Amniotic stem cell (primary cell): ENCODE data around the gene FBXO27.
A peak's percentile ranks its signal among the peaks of the same experiment; 100 is the strongest.
"Not testable (repeated sequence)": the region's sequence is repeated elsewhere in the genome, so short reads cannot be mapped to it uniquely, and the experiment has no call there.

Experiments
- DNase-seq: peaks from one replicate; lab custom pipeline; 2025; lab: John Stamatoyannopoulos, UW

The FBXO27 gene, protein sequence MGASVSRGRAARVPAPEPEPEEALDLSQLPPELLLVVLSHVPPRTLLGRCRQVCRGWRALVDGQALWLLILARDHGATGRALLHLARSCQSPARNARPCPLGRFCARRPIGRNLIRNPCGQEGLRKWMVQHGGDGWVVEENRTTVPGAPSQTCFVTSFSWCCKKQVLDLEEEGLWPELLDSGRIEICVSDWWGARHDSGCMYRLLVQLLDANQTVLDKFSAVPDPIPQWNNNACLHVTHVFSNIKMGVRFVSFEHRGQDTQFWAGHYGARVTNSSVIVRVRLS

DNA sequence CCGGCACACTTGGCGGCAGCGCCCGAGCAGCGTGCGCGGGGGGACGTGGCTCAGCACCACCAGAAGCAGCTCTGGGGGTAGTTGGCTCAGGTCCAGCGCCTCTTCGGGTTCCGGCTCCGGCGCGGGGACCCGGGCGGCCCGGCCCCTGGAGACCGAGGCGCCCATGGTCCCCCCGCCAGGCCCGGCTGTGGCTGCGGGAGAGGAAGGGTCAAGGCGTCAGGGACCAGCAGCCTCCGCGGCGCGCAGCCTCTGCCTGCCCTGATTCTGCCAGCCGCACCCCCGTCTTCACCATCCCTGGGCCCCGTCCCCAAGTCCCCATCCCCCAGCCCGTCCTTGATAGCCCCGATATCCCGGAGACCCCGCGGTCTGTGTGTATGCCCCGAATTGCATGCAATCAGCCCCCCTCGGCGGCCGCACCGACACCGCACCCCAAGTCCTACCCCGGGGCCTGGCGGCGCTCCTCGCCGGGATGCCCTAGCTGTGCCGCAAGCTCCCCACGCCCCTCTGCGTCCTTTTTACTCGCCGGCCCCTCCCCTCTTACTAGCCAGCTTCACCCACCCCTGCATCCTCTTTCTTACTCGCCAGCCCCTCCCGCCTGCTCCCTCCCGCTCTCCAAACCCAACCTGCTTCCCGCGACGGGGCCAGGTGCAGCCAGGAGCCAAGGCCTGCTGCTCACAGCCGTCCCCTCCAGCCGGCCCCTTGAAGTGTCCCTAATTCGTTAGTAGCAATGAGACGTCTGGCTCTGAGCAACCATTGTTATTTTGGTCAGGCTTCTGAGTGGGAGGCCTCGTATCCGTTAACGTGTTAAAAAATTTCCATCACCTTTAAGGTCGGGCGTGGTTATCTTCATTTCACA is at the start of gene FBXO27:
Gene FBXO27, minus strand, starts transcription at position 487 of the 856 bp plus-strand sequence. Its CDS starts 322 bp downstream, at position 165.
- no peak for DNase-seq

DNA sequence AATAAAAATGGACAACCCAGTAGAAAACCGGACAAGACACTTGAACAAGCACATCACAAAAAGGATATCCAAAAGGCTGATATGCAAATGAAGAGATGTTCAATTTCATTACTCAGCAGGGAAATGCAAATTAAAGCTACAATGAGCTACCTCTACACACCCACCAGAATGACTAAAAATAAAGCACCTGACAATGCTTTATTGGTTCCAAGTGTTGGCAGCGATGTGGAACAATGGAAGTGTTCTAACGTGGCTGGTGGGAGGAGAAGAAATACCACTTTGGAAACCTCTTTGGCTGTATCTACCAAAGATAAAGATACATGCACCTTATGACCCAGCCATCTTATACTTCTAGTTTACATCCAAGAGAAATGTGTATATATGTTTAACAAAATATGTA is 48.1 kb upstream of the FBXO27 start:
- no peak for DNase-seq

DNA sequence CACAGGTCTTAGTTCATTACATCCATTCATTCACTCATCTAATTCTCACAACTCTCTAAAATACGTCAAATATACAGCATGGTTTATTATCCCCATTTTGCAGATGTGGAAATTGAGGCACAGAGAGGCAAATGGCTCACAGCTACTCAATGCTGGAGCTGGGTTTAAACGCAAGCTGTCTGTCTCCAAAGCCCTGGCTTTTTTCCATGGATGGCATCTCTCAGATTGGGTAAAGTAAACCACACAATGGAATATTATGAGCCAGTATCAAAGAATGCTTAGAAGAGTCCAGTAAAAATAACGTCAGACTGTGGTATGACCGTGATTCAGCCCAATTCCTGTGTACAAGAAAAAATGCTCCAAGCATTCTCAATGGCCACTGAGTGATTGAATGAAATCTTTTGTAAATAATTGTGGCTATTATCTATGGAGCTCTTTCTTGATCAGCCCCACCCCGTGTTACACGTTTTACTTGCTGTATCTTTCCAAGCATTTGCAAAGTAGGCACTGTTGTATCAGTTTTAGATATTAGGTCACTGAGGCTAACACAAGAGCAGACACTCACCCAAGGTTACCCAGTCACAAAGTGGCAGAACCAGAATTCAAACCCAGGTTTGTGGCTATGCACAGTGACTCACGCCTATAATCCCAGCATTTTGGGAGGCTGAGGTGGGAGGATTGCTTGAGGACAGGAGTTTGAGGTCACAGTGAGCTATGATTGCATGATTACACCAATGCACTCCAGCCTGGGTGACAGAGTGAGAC is 46.3 kb upstream of the FBXO27 start:
- DNase-seq, result peak; percentile 91

DNA sequence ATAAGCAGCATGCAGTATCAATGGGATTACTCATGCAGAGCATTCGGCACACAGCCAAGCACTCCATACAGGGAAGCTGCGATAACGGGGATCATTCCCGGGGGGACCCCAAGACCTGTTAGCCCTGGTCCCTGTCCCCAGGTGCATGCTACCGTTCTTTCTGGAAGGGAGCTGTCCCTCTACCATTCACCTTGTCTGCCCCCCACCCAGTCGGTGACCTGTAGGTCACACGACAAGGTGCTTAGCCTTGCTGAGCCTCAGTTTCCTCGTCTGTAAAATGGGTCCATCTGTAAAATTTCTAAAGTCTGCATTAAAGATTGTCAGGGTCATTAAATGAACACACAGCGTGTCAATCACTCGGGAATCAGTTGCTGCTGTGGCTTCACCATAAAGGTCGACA is 45.0 kb upstream of the FBXO27 start:
- DNase-seq, result no peak

DNA sequence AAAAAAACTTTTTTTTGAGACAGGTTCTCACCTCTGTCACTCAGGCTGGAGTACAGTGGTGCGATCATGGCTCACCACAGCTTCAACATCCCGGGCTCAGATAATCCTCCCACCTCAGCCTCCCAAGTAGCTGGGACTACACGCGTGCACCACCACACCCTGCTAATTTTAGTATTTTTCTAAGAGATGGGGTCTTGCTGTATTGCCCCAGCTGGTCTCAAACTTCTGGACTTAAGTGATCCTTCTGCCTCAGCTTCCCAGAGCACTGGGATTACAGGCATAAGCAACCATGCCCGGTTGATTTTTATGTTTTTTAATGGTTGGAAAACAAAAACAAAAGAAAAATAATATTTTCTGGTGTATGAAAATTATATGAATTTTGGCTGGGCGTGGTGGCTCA is 42.6 kb upstream of the FBXO27 start:
- DNase-seq, result no peak

DNA sequence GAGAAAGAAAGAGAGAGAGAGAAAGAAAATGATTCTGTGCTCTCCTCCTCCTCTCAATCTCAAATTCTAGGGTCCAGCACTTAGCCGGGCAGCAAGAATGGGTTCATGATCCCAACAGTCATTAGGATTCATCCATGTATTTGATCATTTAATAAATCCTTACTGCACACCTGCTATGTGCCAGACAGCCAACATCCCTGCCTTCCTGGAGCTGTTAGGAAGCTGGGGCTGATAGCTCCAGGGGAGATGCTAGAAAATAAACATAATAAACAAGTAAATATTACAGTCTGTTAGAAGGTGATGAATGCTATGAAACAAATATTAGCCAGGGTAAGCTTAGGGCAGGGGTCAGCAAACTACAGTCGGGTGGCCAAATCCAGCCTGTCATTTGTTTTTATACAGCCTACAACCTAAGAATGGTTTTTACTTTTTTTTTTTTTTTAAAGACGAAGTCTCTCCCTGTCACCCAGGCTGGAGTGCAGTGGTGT is 41.9 kb upstream of the FBXO27 start:
- no peak for DNase-seq

DNA sequence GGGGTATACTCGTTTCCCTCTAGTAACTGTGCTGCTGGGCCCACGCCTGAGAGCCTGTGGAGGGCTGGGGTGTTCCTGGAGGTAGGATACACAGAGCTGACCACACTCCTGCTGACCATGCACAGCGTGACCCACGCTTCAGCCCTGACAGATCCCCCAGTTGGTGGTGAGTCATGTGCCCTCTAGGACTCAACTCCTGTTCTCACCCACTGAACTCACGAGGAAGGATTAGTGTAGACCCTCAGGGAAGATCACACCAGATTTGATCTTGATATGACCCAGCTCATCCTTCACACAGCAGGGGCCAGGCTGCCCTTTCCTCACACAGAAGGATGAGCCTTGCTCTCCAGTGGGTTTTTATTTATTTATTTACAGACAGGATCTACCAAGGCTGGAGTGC is 38.5 kb upstream of the FBXO27 start:
- DNase-seq, result no peak

DNA sequence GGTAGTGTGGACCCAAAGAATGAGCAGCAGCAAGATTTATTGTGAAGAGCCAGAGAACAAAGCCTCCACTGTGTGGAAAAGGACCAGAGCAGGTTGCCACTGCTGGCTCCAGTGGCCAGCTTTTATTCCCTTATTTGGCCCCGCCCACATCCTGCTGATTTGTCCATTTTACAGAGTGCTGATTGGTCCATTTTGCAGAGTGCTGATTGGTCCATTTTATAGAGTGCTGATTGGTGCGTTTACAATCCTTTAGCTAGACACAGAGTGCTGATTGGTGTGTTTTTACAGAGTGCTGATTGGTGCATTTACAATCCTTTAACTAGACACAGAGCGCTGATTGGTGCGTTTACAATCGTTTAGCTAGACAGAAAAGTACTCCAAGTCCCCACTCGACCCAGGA is 35.9 kb upstream of the FBXO27 start:
- not testable (repeated sequence) for DNase-seq

DNA sequence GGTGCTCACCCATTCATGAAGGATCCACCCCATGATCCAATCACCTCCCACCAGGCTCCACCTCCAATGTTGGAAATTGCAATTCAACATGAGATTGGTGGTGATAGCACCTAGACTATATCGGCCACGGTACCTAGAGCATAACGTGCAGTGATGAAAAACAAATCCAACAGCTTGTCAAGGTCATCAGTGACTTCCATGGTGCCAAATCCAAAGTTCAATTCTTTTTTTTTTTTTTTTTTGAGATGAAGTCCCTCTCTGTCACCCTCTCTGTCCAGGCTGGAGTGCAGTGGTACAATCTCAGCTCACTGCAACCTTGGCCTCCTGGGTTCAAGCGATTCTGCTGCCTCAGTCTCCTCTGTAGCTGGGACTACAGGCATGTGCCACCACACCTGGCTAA is 34.8 kb upstream of the FBXO27 start:
- DNase-seq, result no peak

DNA sequence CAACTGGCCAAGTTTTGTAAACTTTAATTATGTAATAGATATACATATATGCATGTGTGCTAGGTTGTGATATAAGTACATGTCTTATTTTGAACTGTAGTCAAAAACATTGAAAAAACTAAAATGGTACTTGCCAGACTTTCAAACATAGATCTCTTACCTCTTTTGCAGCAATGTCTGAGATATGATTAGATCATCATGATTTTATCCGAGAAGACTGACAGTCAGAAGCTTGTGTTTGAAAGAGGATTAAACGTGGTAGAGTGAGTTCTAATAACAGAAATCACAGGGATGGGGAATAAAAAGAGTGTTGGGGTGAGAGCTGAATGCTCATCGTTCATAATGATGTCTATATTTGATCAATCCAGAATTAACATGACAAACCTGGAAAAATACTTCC is 33.6 kb upstream of the FBXO27 start:
- no peak for DNase-seq

DNA sequence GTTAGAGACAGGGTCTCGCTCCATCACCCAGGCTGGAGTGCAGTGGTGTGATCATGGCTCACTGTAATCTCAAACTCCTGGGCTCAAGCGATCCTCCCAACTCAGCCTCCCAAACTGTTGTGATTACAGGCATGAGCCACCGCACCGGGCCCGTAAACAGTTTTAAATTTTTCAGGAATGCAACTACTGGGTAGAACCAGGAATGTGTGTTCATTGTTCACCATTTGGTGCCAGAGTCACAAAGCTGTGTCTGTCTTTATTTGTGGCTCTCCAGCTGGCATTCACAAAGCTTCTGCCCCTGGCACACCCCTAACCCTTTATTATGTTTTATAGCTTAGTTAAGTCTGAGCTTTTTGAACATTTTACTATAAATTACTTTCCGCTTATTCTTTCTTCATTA is 32.1 kb upstream of the FBXO27 start:
- no peak for DNase-seq

DNA sequence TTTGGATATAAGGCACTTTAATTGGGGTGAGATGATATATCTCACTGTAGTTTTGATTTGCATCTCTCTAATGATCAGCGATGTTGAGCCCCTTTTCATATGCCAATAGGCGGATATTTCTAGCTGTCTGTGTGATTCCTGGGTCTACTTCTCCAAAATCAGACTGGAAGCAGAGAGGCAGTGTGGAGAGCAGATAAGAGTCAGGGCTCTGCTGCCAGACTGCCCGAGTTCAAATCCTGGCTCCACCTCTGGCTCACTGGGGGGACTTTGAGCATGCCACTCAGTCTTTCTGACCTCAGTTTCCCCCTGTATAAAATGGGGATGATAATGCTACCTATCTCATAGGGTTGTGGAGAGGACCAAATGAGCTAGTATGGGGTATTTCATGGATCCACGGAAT is 27.8 kb upstream of the FBXO27 start:
- DNase-seq, result no peak

DNA sequence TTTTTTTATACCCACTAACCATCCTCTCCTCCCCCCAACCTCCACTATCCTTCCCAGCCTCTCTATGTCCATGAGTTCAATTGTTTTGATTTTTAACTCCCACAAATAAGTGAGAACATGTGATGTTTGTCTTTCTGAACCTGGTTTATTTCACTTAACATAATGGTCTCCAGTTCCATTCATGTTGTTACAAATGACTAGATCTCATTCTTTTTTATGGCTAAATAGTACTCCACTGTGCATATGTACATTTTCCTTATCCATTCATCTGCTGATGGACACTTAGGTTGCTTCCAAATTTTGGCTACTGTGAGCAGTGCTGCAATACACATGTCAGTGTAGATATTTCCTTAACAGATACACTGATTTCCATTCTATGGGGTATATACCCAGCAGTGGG is 27.0 kb upstream of the FBXO27 start:
- DNase-seq, result no peak

DNA sequence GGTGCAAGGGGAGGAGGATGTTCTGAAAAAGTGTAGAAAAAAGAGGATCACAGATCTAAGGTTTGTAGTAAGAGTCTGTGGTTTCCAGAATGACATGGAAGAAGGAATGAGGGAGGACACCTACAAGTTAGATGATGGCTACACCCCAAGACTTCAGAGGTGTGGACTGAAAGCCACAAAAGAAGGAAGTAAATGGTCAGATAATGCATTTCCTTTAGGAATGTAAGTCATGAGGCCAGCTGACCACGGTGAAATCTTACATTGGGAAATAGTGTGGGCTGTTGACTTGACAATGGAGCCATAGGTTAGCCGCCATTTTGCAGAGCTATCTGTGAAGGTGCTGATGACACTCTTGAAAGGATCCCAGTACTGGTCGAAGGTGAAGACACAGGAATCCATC is 25.3 kb upstream of the FBXO27 start:
- no peak for DNase-seq

DNA sequence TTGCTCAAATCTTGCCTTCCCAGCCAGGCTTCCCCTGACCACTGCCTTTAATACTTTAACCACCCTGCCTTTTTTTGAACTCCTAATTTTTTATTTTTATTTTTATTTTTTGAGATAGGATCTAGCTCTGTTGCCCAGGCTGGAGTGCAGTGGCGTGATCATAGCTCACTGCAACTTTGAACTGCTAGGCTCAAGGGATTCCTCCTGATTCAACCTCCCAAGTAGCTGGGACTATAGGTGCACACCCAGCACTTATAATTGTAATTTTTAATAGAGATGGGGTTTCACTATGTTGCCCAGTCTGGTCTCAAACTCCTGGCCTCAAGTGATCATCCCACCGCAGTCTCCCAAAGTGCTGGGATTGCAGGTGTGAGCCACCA is 21.7 kb upstream of the FBXO27 start:
- DNase-seq, result no peak

DNA sequence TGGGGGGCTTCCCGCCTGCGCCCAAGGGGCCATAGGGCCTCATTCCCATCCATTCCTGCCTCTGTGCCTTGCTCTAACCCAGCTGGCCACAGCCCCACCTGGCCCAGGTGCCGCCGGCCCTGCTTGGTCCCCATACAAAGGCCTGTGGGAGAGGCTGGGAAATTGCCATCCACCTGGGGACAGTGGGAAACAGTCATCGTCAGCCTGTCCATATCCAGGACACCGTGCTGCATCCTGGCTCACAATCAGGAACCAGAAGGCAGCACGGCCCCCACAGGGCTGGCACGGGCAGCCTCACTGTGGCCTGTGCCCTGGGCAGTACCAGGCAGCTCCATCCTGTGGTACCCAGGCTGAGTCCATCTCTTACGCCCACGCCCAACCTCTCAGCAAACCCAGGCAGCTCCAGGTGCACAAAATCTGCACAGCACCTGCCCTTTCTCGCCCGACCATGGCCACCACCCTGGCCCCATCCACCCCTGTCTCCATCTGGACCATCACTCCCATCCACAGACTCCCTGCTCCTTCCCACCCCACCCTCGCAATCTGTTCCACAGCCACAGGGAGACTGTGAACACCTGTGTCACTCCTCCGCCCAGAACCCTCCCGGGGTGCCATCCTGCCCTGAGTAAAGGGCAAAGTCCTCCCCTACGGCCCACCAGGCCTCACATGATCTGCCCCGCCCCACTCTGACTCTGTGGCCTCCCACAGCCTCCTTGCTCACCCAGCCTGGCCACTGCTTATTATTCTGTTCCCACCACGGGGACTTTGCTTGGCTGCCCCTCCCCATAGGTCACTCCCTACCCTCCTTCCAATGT is 21.1 kb upstream of the FBXO27 start:
- DNase-seq, result no peak

DNA sequence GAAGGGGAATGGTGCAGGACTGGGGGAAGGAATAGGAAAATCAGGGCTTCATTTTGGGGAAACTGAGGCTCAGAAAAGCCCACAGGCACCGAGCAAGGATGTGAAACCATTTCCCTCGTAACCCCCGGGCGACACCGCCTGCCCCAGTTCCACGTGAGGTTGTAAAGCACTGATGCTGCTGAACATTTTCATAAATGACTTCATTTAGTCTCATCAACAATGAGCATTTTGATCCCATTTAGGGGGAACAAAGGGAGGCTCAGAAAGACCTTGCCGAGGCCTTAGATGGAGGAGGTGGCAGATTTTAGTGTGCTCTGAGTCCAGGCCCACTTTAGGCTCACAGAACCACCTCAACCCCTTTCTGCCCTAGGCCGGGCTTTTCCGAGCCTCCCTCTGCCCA is 20.5 kb upstream of the FBXO27 start:
- DNase-seq, result no peak

DNA sequence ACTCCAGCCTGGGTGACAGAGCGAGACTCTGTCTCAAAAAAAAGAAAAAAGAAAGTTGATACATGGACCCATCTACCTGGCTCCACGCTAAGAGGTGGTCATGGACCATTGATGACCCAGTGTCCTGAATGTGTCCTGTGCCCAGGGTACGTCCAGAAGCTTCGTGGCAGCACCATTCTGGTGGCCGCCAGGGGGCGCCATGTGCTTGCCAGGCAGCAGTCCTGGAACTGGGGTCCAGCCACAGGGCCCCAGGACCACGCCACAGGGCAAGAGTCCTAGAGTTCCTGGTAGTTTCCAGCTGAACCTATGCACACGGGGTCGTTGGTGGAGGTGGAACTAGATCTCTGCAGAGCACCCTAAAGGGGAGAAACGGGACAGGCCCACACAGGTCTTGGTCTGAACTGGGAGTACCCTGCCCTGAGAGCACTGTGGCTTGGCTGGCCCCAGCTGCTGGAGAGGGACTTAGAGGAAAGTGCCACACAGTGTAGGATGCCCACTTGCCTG is 19.9 kb upstream of the FBXO27 start:
- DNase-seq, result no peak

DNA sequence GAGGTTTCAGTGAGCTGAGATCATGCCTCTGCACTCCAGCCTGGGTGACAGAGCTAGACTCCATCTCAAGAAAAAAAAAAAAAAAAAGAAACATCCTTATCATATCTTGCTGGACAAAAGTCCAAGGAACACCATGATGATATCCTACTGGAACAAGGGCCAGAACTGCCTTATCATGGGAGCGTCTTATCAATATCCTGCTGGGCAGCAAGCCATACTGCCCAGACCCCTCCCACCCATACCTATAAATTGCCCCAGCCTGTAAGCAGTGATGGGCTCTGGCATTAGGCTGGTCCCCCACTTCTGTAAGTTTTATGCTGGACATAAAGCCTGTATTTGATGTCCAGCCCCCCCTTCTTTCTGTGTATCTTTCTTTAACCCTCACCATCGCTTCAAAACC is 14.7 kb upstream of the FBXO27 start:
- DNase-seq, result no peak

DNA sequence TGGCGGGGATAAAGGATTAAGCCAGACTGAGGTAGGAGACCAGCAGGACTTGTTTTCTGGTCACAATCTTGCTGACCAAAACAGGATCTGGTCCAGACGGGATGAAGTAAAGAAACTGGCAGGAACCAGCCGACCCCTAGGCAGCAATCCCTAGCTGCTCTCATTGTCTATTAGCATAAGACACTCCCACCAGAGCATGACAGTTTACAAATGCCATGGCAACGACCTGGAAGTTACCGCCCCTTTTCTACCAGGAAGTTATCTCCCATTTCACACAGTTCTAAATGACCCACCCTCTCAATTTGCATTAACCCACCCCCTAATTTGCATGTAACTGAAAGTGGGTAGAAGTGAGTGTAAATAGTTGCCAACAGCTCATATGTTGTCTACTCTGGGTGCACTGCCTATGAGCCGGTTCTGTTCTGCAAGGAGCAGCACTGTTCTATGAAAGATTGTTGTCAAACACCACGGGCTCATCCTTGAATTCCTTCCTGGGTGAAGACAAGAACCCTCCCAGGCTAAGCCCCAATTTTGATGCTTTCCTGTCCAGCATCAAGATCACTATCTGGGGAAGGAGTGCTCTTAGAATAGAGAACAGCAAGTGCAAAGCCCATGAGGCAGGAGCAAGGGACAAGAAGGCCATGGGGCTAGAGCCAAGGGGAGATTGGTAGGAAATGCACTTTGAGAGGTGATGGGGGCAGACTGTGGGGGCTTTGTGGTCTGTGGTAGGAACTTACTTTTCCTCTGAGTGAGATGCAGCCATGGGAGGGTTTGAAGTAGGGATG is 13.9 kb upstream of the FBXO27 start:
- DNase-seq, result no peak

DNA sequence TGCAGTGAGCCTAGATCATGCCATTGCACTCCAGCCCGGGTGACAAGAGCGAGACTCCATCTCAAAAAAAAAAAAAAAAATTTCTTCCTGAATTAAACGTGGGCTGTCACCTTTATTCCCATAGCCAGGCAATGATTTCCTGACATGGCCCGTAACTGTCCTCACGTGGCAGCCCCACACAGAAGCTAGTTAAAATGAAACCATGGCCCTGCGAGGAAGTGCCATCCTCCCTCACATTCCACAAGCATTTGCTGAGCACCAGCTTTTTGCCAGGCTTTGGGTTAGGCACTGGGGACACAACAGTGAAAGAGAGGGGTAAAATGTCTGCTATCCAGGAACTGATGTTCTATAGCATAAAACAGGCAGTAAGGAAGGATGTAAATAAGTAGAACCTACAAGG is 13.2 kb upstream of the FBXO27 start:
- no peak for DNase-seq
